NCI-H82 (cell line): ENCODE measurements around the gene TEDDM1.
A peak's percentile ranks its signal among the peaks of the same experiment; 100 is the strongest.
"Not testable (repeated sequence)": the region's sequence is repeated elsewhere in the genome, so short reads cannot be mapped to it uniquely, and the experiment has no call there.

Experiments used
- DNase-seq: peaks from one replicate; lab custom pipeline; 2025; lab: John Stamatoyannopoulos, UW

The TEDDM1 gene

DNA sequence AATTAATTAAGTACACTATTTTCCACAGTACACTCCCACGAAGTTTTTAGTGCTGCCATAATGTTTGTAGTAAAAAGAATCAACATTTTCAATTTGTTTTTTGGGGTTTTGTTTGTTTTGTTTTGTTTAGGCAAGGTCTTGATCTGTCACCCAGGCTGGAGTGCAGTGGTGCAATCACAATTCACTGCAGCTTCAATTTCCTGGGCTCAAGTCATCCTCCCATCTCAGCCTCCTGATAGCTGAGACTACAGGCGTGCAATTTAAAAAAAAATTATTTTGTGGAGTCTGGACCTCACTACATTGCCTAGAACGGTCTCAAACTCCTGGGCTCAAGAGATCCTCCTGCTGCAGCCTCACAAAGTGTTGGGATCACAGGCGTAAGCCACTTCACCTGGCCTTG lies 20.3 kb downstream of the TEDDM1 start:
- no peak for DNase-seq

DNA sequence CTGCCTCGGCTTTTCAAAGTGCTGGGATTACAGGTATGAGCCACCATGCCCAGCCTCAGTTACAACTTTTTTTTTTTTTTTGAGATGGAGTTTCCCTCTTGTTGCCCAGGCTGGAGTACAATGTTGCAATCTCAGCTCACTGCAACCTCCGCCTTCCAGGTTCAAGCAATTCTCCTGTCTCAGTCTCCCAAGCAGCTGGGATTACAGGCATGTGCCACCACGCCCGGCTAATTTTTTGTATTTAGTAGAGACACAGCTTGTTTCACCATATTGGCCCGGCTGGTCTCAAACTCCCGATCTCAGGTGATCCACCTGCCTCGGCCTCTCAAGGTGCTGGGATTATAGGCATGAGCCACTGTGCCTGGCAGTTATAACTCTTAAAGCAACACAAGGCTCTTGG lies 20.7 kb downstream of the TEDDM1 start:
- DNase-seq: not testable (repeated sequence)

DNA sequence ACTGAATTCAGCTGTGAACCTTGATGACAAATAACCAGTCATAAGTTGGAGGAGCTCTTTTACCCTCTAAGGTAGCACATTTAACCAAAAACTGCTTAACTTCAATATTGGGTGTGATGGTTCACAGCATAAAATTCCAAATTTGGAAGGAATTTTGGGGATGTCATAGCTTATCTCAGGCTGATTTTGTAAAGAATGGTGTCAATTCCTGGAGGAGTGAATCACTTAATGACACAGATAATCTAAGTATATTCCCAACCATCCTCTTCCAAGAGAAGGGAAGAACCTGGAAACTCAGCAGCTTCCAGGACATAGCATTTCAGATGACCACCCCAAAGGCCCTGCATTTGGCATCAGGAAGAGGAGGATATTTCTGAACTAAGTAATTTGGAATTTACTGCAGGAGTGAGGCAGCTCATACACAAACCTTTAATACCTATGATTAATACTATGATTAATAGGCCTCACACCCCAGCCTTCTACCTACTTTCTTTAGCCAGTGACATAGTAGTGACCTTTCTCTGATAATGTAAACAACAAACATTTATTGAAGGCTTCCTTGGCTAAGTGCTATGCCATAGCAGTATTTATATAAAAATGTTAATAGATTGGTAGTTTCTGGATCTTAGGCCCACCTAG lies 23.4 kb downstream of the TEDDM1 start:
- DNase-seq: no peak

DNA sequence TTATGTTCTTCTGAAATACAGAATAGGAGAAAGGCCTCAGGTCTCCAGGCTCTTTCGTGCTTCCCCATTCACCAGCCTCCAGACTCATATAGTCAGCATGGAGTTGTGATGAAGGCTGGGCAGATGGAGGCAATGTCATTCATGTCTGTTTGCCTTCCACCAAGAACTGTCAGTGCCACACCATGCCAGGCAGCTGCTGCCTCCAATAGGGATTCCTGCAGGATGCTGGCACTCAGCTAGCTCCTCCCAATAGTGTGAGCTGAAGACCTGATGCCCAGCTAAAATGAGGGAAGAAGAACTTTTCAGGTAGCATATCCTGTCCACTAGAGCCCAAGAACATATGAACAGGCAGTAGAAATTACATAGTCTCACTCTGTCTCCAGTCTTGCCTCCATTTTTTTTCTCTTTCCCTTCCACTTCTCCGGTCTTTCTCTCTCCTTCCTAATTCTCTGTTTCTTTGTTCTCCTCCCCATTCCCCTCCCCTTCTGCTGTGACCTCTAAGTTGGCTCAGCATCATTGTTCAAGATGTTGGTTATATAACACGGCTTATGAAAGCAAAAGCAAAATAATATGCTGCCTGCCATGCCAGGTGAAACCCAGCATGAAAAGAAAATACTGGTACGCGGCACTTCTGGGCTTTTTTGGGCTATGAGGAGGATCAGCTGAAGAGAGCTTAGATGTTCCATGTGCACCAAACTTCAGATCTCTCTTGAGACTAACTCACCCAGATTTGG lies 26.2 kb downstream of the TEDDM1 start:
- DNase-seq: no peak

DNA sequence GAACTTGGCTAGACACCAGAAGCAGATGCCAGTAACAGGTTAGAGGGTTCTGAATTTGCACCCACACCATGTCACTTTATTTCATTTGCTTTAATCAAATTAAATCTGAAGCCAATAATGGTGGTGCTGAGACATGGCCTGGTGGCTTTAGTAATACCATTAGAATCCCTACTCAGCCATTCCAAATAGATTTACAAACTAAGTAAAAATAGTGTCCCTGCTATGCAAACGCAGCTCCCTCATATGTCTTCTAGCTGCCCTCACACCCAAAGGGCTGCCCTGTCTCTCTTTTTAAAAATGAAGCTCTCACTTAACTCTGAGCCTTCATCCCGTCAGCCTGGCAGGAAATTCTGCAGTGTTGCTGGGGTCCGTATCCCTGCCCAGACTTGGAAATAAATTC lies 29.9 kb downstream of the TEDDM1 start:
- DNase-seq: peak; percentile 61

DNA sequence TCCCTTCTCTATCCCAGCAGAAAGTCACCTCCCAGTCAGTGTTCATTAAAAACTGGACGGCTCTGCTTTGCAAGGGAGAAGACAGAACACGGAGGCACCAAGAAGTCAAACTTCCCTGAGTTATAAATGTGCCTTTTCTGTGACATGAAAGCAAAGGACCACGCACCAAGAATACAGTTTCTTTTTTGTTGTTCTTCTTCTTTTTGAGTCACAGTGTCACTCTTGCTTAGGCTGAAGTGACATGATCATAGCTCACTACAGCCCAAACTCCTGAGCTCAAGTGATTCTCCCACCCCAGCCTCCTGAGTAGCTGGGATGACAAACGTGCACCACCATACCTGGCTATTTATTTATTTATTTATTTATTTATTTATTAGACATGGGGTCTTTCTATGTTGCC lies 31.6 kb downstream of the TEDDM1 start:
- no peak for DNase-seq

DNA sequence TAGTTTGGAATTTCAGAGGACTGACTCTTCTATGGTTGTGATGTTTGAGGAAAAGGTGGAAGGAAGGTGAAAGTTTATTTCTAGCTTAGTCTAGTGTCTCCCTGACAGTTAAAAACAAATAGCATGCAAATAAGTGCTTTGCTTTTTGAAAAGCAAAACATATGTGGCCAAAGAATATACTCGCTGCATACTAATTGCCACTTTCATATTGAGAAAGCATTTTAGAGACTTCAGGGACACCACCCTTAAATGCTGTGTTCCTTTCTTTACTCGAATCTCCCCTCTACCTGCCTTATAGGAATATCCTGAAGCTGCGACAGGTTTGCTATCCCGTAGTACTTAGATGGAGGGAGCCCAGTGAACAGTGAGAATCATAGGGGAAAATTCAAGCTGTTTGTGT lies 32.1 kb downstream of the TEDDM1 start:
- no peak for DNase-seq

DNA sequence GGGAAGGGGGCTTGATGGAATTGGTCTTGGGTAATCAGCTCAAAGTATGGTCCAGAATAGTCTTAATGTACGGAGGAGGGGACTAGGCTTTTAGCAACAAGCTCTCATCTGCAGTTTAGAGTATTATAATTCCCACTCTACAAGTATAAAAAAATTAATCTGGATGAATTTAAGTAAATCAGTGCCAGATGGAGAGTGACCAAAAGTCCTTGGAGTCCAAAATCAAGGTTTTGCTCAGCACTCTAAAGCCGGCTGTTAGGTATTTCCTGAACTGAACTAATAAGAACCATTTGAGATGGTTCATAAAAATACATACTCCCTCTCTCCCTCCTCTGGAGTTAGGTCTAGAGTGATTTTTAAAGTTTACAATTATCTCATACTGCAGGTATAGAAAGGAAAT lies 32.5 kb downstream of the TEDDM1 start:
- DNase-seq: no peak

DNA sequence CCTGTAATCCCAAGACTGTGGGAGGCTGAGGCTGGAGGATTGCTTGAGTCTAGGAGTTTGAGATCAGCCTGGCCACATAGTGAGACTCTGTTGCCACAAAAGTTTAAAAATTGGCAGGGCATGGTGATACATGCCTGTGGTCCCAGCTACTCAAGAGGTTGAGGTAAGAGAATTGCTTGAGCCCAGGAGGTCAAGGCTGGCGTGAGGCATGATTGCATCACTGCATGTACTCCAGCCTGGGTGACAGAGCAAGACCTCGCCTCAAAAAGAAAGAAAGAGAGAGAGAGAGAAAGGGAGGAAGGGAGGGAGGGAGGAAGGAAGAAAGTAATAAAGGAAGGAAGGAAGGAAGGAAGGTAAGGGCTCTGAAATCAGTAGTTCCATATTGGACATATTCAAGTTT lies 33.9 kb downstream of the TEDDM1 start:
- DNase-seq: no peak

DNA sequence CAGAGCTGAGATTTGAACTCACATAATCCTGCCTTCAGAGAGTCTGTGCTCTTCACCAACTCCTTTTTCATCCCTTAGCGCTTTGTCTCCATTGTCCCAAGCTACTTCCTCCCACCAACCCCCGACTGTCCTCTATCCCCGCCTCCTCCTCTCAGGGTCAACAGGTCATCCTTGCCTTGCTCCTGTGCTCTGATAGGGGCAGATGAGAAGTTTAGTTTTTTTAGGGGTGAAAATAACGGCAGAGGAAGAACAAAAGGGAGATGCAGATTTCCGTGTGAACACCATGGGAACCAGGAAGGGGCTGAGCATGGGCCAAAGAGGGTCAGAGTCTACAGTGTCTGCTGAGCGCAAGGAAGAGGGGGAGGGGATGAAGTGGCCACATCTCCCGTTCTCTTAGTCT lies 40.8 kb downstream of the TEDDM1 start:
- no peak for DNase-seq

DNA sequence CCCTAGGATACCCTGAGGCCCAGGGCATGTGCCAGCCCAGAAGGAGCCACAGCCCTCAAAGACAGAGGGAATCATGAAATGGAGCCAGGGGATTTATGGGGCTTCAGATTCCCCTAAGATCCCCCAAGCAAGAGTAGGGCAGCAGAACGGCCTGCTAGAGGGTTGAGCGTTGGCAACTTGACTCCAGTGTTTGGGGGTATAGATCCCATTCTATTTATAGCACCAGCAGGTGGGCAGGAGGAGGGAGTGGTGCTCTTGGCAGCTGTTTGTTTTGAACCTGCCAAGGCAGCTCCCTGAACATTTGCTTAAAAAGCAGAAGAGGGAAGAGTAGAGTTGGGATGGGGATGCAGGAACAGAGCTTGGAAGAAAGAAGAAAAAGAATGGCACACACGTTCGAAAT lies 42.6 kb downstream of the TEDDM1 start:
- peak; percentile 65 for DNase-seq

DNA sequence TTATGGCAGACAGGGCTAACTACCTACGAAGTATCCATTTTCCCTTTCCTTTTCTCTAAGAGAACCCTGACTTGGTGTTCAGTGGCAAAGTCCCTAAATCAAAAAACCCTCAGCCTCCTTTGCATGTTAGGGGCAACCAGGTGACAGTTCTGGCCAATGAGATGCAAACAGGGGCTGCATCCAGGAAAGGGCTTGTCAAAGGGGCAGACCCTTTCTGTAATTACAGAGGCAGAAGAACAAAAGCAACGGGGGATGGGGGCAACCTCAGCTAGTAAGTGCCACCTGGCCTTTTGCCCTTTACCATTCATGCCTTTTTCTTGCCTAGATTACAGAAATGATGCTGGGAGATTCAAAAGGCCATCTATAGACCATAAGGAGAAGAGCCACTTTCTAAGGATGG lies 43.3 kb downstream of the TEDDM1 start:
- peak; percentile 38 for DNase-seq

DNA sequence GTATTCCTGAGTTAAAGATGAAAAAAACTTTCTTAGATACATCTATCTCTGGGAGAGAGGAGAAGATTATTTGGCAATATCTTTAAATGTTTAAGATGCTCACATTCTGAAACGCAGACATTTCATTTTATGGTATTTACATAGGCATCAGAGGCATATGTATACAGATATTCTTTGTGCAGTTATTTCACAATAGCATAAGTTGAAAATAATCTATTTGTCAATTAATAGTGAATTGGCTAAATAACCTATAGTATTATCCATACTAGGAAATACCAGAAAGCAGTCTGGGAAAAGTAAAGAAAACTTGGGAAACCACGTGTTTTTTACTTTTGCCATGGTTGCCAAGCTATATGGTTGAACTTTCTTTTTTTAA lies 44.8 kb downstream of the TEDDM1 start:
- no peak for DNase-seq

DNA sequence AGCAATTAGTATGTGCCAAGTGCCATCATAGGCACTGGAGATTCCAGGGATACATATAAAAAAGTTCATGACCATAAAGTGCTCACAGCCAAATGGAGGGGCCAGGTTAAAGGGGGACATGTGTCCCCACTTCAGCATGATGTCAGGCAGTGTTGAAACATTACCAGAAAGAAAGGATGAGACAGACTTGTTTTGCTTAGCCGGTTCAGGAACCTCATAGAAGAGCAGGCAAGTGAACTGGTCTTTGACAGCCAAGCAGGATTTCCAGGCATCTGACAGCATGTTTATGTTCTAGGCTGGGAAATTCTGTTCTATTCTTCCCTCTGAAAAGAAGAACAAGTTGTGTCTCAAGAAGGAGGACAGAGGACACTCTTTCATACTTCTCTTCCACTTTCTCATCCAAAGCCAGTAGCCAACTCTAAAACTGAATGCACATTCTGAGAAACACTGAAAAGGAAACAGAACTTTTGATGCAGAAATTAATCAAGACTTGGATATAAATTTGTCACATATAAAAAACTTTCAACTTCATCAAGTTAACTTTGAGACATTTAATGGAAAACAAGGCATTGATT lies 48.6 kb downstream of the TEDDM1 start:
- no peak for DNase-seq

DNA sequence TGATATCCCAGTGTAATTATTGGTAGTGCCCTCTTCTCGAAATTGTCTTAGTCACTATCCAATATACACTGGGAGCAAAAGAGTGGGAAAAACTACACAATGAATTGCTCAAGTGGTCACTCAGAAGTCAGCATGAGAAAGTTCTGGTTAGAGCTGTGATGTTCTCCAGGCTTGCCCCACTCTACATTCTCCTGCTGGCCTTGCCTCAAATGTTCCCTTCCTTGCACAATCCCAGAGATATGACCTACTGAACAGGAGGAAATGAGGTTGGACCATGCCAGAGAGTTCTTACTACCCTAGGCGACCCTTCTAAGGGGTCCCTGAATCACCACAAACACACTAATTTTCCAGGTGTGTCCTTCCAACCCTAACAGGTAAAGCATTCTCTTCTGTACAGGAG lies 49.6 kb downstream of the TEDDM1 start:
- DNase-seq: no peak

DNA sequence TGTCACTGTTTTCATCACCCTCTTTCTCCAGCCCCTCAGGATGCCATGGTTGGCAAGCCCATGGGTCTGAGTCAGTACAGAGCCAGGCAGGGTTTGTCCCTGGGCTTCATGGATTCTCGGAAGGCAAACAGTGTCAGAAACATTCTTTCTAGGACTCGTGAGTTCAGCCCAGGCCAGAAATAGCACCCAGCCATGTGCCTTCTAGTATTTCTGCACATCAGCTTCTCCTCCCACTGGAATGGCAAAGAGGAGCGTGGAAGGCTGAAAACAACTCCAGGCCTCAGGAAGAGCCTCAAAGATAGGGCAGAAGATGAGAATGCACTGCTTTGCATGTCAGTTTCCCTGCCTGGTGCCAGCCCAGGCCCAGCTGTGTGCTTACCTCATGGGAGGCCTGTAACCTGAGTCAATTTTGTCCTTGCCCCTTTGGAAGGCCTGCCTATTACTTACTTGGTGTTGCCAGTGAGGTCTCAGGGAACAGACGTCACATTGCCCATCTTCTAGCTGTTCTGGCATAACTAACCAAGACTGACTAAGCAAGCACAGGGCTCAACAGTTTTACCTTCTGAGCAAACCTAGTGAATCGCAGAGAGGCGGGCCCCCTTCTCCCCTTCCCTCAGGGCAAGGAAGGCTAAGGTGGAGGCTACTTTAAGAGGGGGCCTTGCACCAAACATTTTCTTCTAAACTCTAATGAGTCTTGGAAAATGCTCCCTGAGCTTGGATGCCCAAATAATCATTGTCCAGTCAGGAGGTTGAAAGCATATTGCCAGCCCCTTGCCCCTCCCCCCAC lies 51.3 kb downstream of the TEDDM1 start:
- DNase-seq: no peak
